Thyroid gland (tissue), 4 donors: ENCODE results near the gene GPC1.

Source experiments
- CTCF ChIP-seq, 6 experiments: fragments of 200-600 bp in 3 of 6; fragments of 450-650 bp in 3 of 6; sonication (generic) in 3 of 6; IDR thresholded peaks; one replicate each; pipeline ENCODE4 v1.5.1; 2016 to 2019; ENCODE audit warnings: antibody characterized with exemption in 6 of 6, mild to moderate bottlenecking in 2 of 6, inconsistent platforms in 1 of 6, moderate library complexity in 1 of 6
- POLR2A ChIP-seq, 2 donors: fragments of 450-650 bp; IDR thresholded peaks; one replicate each; pipeline ENCODE4 v1.6.1; 2017; ENCODE audit warnings: antibody characterized with exemption in 2 of 2, mild to moderate bottlenecking in 2 of 2, moderate library complexity in 1 of 2

GRCh38 chr2:240469239-240469636 lies 33.8 kb downstream of the GPC1 start:
- no peak for TF ChIP-seq CTCF (IDR thresholded peaks at IDR 0.05)
- TF ChIP-seq POLR2A (IDR thresholded peaks at IDR 0.05), result no peak
